GM21576 (cell line): ENCODE measurements around the gene AOPEP.
"Not testable (repeated sequence)": the region's sequence is repeated elsewhere in the genome, so short reads cannot be mapped to it uniquely, and the experiment has no call there.

Experiments
- ATAC-seq: cut with Tn5 transposase; IDR thresholded peaks from one replicate; pipeline ENCODE4 v1.9.1; 2021; ENCODE audit warnings: mild to moderate bottlenecking, moderate library complexity; ENCODE audit not compliant: unreplicated experiment

Gene AOPEP

GRCh38 chr9:94946256-94946655 is 219.8 kb downstream of the AOPEP start:
- ATAC-seq, result no peak

- no peak for ATAC-seq
Observed at GRCh38 chr9:94948567-94949235, 222.2 kb downstream of the AOPEP start.

- ATAC-seq, result no peak
Observed at GRCh38 chr9:94949370-94949769, 222.9 kb downstream of the AOPEP start.

- no peak for ATAC-seq
Observed at GRCh38 chr9:94950040-94950578, 223.6 kb downstream of the AOPEP start.

- no peak for ATAC-seq
Observed at GRCh38 chr9:94950579-94951323, 224.3 kb downstream of the AOPEP start.

- ATAC-seq, result no peak
Observed at GRCh38 chr9:94951324-94952135, 225.0 kb downstream of the AOPEP start.

- ATAC-seq, result peak; percentile 95
Observed at GRCh38 chr9:94952565-94953373, 226.3 kb downstream of the AOPEP start.

GRCh38 chr9:94956731-94957130 is 230.2 kb downstream of the AOPEP start:
- ATAC-seq, result no peak

GRCh38 chr9:94960964-94961363 is 234.5 kb downstream of the AOPEP start:
- no peak for ATAC-seq

GRCh38 chr9:94961870-94962269 is 235.4 kb downstream of the AOPEP start:
- no peak for ATAC-seq

GRCh38 chr9:94965631-94966030 is 239.1 kb downstream of the AOPEP start:
- not testable (repeated sequence) for ATAC-seq

GRCh38 chr9:94966046-94966445 is 239.5 kb downstream of the AOPEP start:
- ATAC-seq, result not testable (repeated sequence)

- no peak for ATAC-seq
Observed at GRCh38 chr9:94967482-94967881, 241.0 kb downstream of the AOPEP start.

GRCh38 chr9:94971378-94972131 is 245.1 kb downstream of the AOPEP start:
- ATAC-seq, result no peak

GRCh38 chr9:94973451-94973941 is 247.0 kb downstream of the AOPEP start:
- ATAC-seq, result no peak

GRCh38 chr9:94974154-94974879 is 247.8 kb downstream of the AOPEP start:
- ATAC-seq, result no peak

- no peak for ATAC-seq
Observed at GRCh38 chr9:94975480-94975879, 249.0 kb downstream of the AOPEP start.

GRCh38 chr9:94976077-94976476 is 249.6 kb downstream of the AOPEP start:
- ATAC-seq, result no peak

- no peak for ATAC-seq
Observed at GRCh38 chr9:94977416-94977815, 250.9 kb downstream of the AOPEP start.
